K562 (cell line): ENCODE results near the gene STIM1. TPM values are rescaled to one million over a fixed set of nuclear protein-coding genes. Genes with fewer than 3 reads are reported as not detected.

ENCODE experiments used
- ATF3 ChIP-seq, 2 experiments: fragments of 450-650 bp in 1 of 2; sonication (generic) in 1 of 2; formaldehyde crosslinking in 1 of 2; IDR thresholded peaks in 1 of 2; conservative IDR thresholded peaks in 1 of 2; 2 replicates each; pipeline versions ENCODE4 v1.6.1 to v1.8.1; 2016 to 2023; ENCODE audit warnings: mild to moderate bottlenecking in 2 of 2, moderate library complexity in 2 of 2, inconsistent platforms in 1 of 2, missing genetic modification reagents in 1 of 2
- BMI1 ChIP-seq: fragments of 150-350 bp; IDR thresholded peaks from 2 replicates; pipeline ENCODE4 v1.6.1; 2014; ENCODE audit warnings: low read length
- DNMT1 ChIP-seq: fragments of 450-650 bp; IDR thresholded peaks from 2 replicates; pipeline ENCODE4 v1.6.1; 2016; ENCODE audit warnings: antibody characterized with exemption, mild to moderate bottlenecking
- ERF ChIP-seq: fragments of 450-650 bp; formaldehyde crosslinking; IDR thresholded peaks from 2 replicates; pipeline ENCODE4 v1.4.0; 2020; ENCODE audit warnings: mild to moderate bottlenecking, mixed read lengths
- NCOA4 ChIP-seq: fragments of 450-650 bp; IDR thresholded peaks from 2 replicates; pipeline ENCODE4 v1.6.1; 2018; ENCODE audit warnings: mild to moderate bottlenecking; ENCODE audit not compliant: partially characterized antibody
- RBM34 ChIP-seq: fragments of 200-400 bp; formaldehyde crosslinking; IDR thresholded peaks from 2 replicates; pipeline ENCODE4 v1.6.1; 2018; ENCODE audit warnings: low read length, borderline replicate concordance; ENCODE audit not compliant: insufficient read depth
- STAT6 ChIP-seq: sonication (generic); formaldehyde crosslinking; IDR thresholded peaks from 2 replicates; pipeline ENCODE4 v1.8.1; 2023; ENCODE audit warnings: mild to moderate bottlenecking, missing genetic modification reagents
- TCFL5 ChIP-seq: fragments of 250-450 bp; sonication (Bioruptor Pico); conservative IDR thresholded peaks from 2 replicates; pipeline ENCODE4 v1.6.1; 2021; ENCODE audit warnings: mild to moderate bottlenecking, moderate library complexity, matching md5 sums
- ZBTB12 ChIP-seq: fragments of 250-450 bp; sonication (Bioruptor Pico); IDR thresholded peaks from 2 replicates; pipeline ENCODE4 v1.4.0; 2020
- ZBTB43 ChIP-seq: sonication (generic); formaldehyde crosslinking; IDR thresholded peaks from 2 replicates; pipeline ENCODE4 v1.8.0; 2023; ENCODE audit warnings: mild to moderate bottlenecking, missing genetic modification reagents
- ZBTB7A ChIP-seq: IDR thresholded peaks from 2 replicates; pipeline ENCODE4 v1.6.1; 2011; ENCODE audit warnings: low read depth, mild to moderate bottlenecking, low read length, moderate library complexity, borderline replicate concordance; ENCODE audit not compliant: control insufficient read depth
- ZFP1 ChIP-seq: fragments of 450-650 bp; formaldehyde crosslinking; IDR thresholded peaks from 2 replicates; pipeline ENCODE4 v1.4.0; 2020; ENCODE audit warnings: mild to moderate bottlenecking, mixed read lengths
- ZNF134 ChIP-seq: fragments of 250-450 bp; sonication (Bioruptor Pico); conservative IDR thresholded peaks from 2 replicates; pipeline ENCODE4 v1.4.0; 2020
- ZNF3 ChIP-seq: fragments of 250-450 bp; sonication (Bioruptor Pico); IDR thresholded peaks from 2 replicates; pipeline ENCODE4 v1.5.0; 2021; ENCODE audit warnings: mild to moderate bottlenecking, moderate library complexity
- ZNF41 ChIP-seq: fragments of 250-450 bp; sonication (Bioruptor Pico); conservative IDR thresholded peaks from 2 replicates; pipeline ENCODE4 v1.4.0; 2020; ENCODE audit warnings: mild to moderate bottlenecking
- ZNF431 ChIP-seq: sonication (generic); formaldehyde crosslinking; IDR thresholded peaks from 2 replicates; pipeline ENCODE4 v1.8.0; 2022; ENCODE audit warnings: mild to moderate bottlenecking, missing genetic modification reagents
- ZNF512 ChIP-seq: IDR thresholded peaks from 2 replicates; pipeline ENCODE4 v1.6.1; 2016; ENCODE audit warnings: missing genetic modification characterization, missing compliant biosample characterization
- ZNF583 ChIP-seq: fragments of 250-450 bp; sonication (Bioruptor Pico); IDR thresholded peaks from 2 replicates; pipeline ENCODE4 v1.4.0; 2020
- ZNF75A ChIP-seq: fragments of 450-650 bp; formaldehyde crosslinking; IDR thresholded peaks from 2 replicates; pipeline ENCODE4 v1.4.0; 2020; ENCODE audit warnings: mild to moderate bottlenecking
- polyA plus RNA-seq, 8 experiments: library from polyadenylated mRNA; depleted of rRNA in 4 of 8; stranded (reverse) in 5 of 8; unstranded in 3 of 8; fragments of >200 nt; fragmentation: Nextera tagmentation in 2 of 8; fragmentation: Illumina TruSeq in 1 of 8; extraction: Ambion mirVana in 2 of 8; extraction: Trizol in 1 of 8; gene quantifications; 2 replicates each; pipeline versions ENCODE4 v1.2.1 to v1.2.3, GENCODE V29; 2011 to 2014; ENCODE audit warnings: inconsistent platforms in 1 of 8, missing spikeins in 1 of 8
- total RNA-seq, 7 experiments: library from RNA; depleted of rRNA in 6 of 7; stranded (reverse); fragments of >200 nt in 6 of 7; fragmentation: Illumina TruSeq in 2 of 7; extraction: Trizol in 2 of 7; gene quantifications; 2 replicates each; pipeline versions ENCODE4 v1.2.1 to v1.2.3, GENCODE V29; 2011 to 2021; ENCODE audit warnings: low replicate concordance in 1 of 7

The STIM1 gene
- total and polyA plus RNA-seq, 9 of the 15 experiments (the other 6 are each of a cell fraction or from before 2014, with no cell fraction given): 7.7 to 50.5 (median 22.5) TPM

- TF ChIP-seq NCOA4: no peak
- no peak for TF ChIP-seq BMI1
- TF ChIP-seq ERF (CRISPR knock-in tag): no peak
- no peak for TF ChIP-seq RBM34
- TF ChIP-seq STAT6: no peak
- no peak for TF ChIP-seq ZNF3 (CRISPR knock-in tag)
- peak; percentile 98 for TF ChIP-seq ZBTB7A
- TF ChIP-seq ZBTB12 (CRISPR knock-in tag): no peak
- TF ChIP-seq ZNF75A (CRISPR knock-in tag): no peak
- no peak for TF ChIP-seq ZNF512 (tag)
- TF ChIP-seq ZNF583 (CRISPR knock-in tag): no peak
- TF ChIP-seq ZBTB43 (CRISPR knock-in tag): no peak
- no peak for TF ChIP-seq DNMT1
- peak; percentile 59 for TF ChIP-seq ATF3 (IDR thresholded peaks at IDR 0.05)
- TF ChIP-seq ATF3 (CRISPR knock-in tag; conservative IDR thresholded peaks at IDR 0.05): 0 out of 2 replicates have a peak, but pooled peaks have one; percentile 71
- TF ChIP-seq ZNF134 (CRISPR knock-in tag): no peak
- TF ChIP-seq ZNF41 (CRISPR knock-in tag): no peak
- TF ChIP-seq TCFL5 (CRISPR knock-in tag): no peak
- peak; percentile 53; the same call in 1 of the 2 replicates for TF ChIP-seq ZNF431
- no peak for TF ChIP-seq ZFP1 (CRISPR knock-in tag)
Observed at GRCh38 chr11:3841426-3842350, 13.8 kb upstream of the STIM1 start (continued).
